ENCODE measurements around the gene SH2D1A.
"Not testable (repeated sequence)": the region's sequence is repeated elsewhere in the genome, so short reads cannot be mapped to it uniquely, and the experiment has no call there.

The SH2D1A gene

GRCh38 chrX:124406294-124407014, 60.1 kb downstream of the SH2D1A start:
- H3K4me3 ChIP-seq (ENCODE audit: low read depth, low read length), result no peak overlapping the region
- peak; percentile 7 for DNase-seq (ENCODE audit: low read depth, low spot score)
- ChIA-PET POLR2A (no interaction called here), CTCF (interaction anchor here (0.8 to 0.9 kb wide), 3 partner anchors 9 to 725 kb away, joined by 3 to 4 read pairs (median 3); no protein-coding TSS in a partner anchor)
- TF ChIP-seq CTCF (IDR thresholded peaks at IDR 0.05; ENCODE audit: insufficient read depth, low read length, missing control alignments), result peak; percentile 30

- POLR2A ChIA-PET, result no interaction called here
- CTCF ChIA-PET, result interaction anchor here (0.6 to 1.6 kb wide), 2 partner anchors 12 to 725 kb away, joined by 3 to 4 read pairs; no protein-coding TSS in a partner anchor
- DNase-seq (ENCODE audit: low read depth, low spot score), result no peak
- H3K4me3 ChIP-seq (ENCODE audit: low read depth, low read length), result no peak overlapping the region
- no peak for TF ChIP-seq CTCF (IDR thresholded peaks at IDR 0.05; ENCODE audit: insufficient read depth, low read length, missing control alignments)
Observed at GRCh38 chrX:124407226-124407625, 60.9 kb downstream of the SH2D1A start.

GRCh38 chrX:124408380-124408779, 62.0 kb downstream of the SH2D1A start:
- CTCF ChIA-PET, result interaction anchor here (1.6 kb wide), 1 partner anchor 724 kb away, joined by 4 read pairs; no protein-coding TSS in a partner anchor
- H3K4me3 ChIP-seq (ENCODE audit: low read depth, low read length); DNase-seq (ENCODE audit: low read depth, low spot score); POLR2A ChIA-PET: not testable (repeated sequence)

GRCh38 chrX:124413244-124413643, 66.9 kb downstream of the SH2D1A start:
- TF ChIP-seq CTCF (IDR thresholded peaks at IDR 0.05; ENCODE audit: insufficient read depth, low read length, missing control alignments), result no peak
- ChIA-PET CTCF (no interaction called here), POLR2A (no interaction called here)

GRCh38 chrX:124414281-124414680, 67.9 kb downstream of the SH2D1A start:
- ChIA-PET CTCF (no interaction called here), POLR2A (no interaction called here)
- TF ChIP-seq CTCF (IDR thresholded peaks at IDR 0.05; ENCODE audit: insufficient read depth, low read length, missing control alignments), result no peak

More at GRCh38 chrX:124413244-124413643, 66.9 kb downstream of the SH2D1A start:
- DNase-seq (ENCODE audit: low read depth, low spot score), result no peak
- H3K4me3 ChIP-seq (ENCODE audit: low read depth, low read length), result no peak overlapping the region

GRCh38 chrX:124415115-124415800, 68.9 kb downstream of the SH2D1A start:
- TF ChIP-seq CTCF (IDR thresholded peaks at IDR 0.05; ENCODE audit: insufficient read depth, low read length, missing control alignments), result no peak
- H3K4me3 ChIP-seq (ENCODE audit: low read depth, low read length), result no peak overlapping the region
- DNase-seq (ENCODE audit: low read depth, low spot score), result no peak
- ChIA-PET POLR2A (no interaction called here), CTCF (no interaction called here)

More at GRCh38 chrX:124414281-124414680, 67.9 kb downstream of the SH2D1A start:
- no peak overlapping the region for H3K4me3 ChIP-seq (ENCODE audit: low read depth, low read length)
- DNase-seq (ENCODE audit: low read depth, low spot score), result no peak
